HEK293T (cell line): ENCODE measurements around the gene KIAA1328.
"Not testable (repeated sequence)": the region's sequence is repeated elsewhere in the genome, so short reads cannot be mapped to it uniquely, and the experiment has no call there.

ENCODE experiments used
- CTCF ChIA-PET: fragments of 350-600 bp; formaldehyde crosslinking; extraction: SDS; loops from one replicate; lab custom pipeline; 2021; ENCODE audit warnings: antibody characterized with exemption, inconsistent platforms; lab: Yijun Ruan, JAX
- POLR2A ChIA-PET: fragments of 350-600 bp; formaldehyde crosslinking; extraction: SDS; loops from one replicate; lab custom pipeline; 2020; ENCODE audit warnings: antibody characterized with exemption, inconsistent platforms; lab: Yijun Ruan, JAX
- DNase-seq: peaks from one replicate; pipeline ENCODE4 v3.0.0; 2012; ENCODE audit warnings: mixed read lengths; ENCODE audit errors: extremely low spot score
- ARNT ChIP-seq: fragments of 450-650 bp; IDR thresholded peaks from 2 replicates; pipeline ENCODE4 v1.6.1; 2017; ENCODE audit warnings: mild to moderate bottlenecking
- BHLHE40 ChIP-seq: fragments of 450-650 bp; IDR thresholded peaks from 2 replicates; pipeline ENCODE4 v1.6.1; 2016; ENCODE audit warnings: mild to moderate bottlenecking, moderate library complexity, borderline replicate concordance
- CTBP1 ChIP-seq: fragments of 450-650 bp; IDR thresholded peaks from 2 replicates; pipeline ENCODE4 v1.6.1; 2016; ENCODE audit warnings: borderline replicate concordance
- ELF4 ChIP-seq: fragments of 450-650 bp; IDR thresholded peaks from 2 replicates; pipeline ENCODE4 v1.6.1; 2017; ENCODE audit warnings: antibody characterized with exemption
- FOXA1 ChIP-seq: fragments of 450-650 bp; IDR thresholded peaks from 2 replicates; pipeline ENCODE4 v1.6.1; 2016; ENCODE audit warnings: mild to moderate bottlenecking
- FOXK2 ChIP-seq: fragments of 450-650 bp; IDR thresholded peaks from 2 replicates; pipeline ENCODE4 v1.6.1; 2016; ENCODE audit warnings: mild to moderate bottlenecking
- FOXM1 ChIP-seq: fragments of 450-650 bp; IDR thresholded peaks from 2 replicates; pipeline ENCODE4 v1.6.1; 2017; ENCODE audit warnings: mild to moderate bottlenecking, borderline replicate concordance
- HDGF ChIP-seq: fragments of 450-650 bp; IDR thresholded peaks from 2 replicates; pipeline ENCODE4 v1.6.1; 2017; ENCODE audit warnings: antibody characterized with exemption, borderline replicate concordance
- L3MBTL2 ChIP-seq: fragments of 450-650 bp; conservative IDR thresholded peaks from 2 replicates; pipeline ENCODE4 v1.6.1; 2016; ENCODE audit warnings: mild to moderate bottlenecking
- LEF1 ChIP-seq: fragments of 450-650 bp; IDR thresholded peaks from 2 replicates; pipeline ENCODE4 v1.6.1; 2017; ENCODE audit warnings: mild to moderate bottlenecking, borderline replicate concordance
- NFRKB ChIP-seq: fragments of 450-650 bp; IDR thresholded peaks from 2 replicates; pipeline ENCODE4 v1.6.1; 2016; ENCODE audit warnings: mild to moderate bottlenecking, moderate library complexity
- SP1 ChIP-seq: fragments of 450-650 bp; IDR thresholded peaks from 2 replicates; pipeline ENCODE4 v1.6.1; 2017
- SUZ12 ChIP-seq: fragments of 450-650 bp; IDR thresholded peaks from 2 replicates; pipeline ENCODE4 v1.6.1; 2016; ENCODE audit warnings: mild to moderate bottlenecking
- TARDBP ChIP-seq: fragments of 450-650 bp; IDR thresholded peaks from 2 replicates; pipeline ENCODE4 v1.6.1; 2016
- ZNF384 ChIP-seq: fragments of 450-650 bp; IDR thresholded peaks from 2 replicates; pipeline ENCODE4 v1.6.1; 2016
- TF ChIP-seq, protein P1 (sequence below): fragments of 450-650 bp; IDR thresholded peaks from 2 replicates; pipeline ENCODE4 v1.6.1; 2016

The KIAA1328 gene

DNA sequence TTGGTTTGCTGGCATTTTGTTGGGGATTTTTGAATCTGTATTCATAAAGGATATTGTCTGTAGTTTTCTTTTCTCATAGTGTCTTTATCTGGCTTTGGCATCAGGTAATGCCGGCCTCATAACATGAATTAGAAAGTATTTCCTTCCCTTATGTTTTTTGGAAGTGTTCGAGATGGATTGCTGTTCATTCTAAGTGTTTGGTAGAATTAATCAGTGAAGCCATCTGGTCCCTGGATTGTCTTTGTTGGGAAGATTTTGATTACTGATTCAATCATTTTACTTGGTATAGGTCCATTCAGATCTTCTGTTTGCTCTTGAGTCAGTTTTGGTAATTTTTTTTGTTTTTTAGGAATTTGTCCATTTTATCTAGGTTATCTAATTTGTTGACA is 22.3 kb downstream of the KIAA1328 start:
- DNase-seq = no peak
- POLR2A ChIA-PET = no interaction called here
- CTCF ChIA-PET = no interaction called here
- no peak for TF ChIP-seq SUZ12
- no peak for TF ChIP-seq SP1
- no peak for TF ChIP-seq NFRKB
- no peak for TF ChIP-seq ZNF384
- TF ChIP-seq ELF4 = no peak
- TF ChIP-seq LEF1 = no peak
- TF ChIP-seq, protein P1, sequence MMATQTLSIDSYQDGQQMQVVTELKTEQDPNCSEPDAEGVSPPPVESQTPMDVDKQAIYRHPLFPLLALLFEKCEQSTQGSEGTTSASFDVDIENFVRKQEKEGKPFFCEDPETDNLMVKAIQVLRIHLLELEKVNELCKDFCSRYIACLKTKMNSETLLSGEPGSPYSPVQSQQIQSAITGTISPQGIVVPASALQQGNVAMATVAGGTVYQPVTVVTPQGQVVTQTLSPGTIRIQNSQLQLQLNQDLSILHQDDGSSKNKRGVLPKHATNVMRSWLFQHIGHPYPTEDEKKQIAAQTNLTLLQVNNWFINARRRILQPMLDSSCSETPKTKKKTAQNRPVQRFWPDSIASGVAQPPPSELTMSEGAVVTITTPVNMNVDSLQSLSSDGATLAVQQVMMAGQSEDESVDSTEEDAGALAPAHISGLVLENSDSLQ = no peak
- no peak for TF ChIP-seq CTBP1
- TF ChIP-seq FOXK2 = no peak
- TF ChIP-seq FOXM1 = no peak
- no peak for TF ChIP-seq L3MBTL2
- TF ChIP-seq FOXA1 = no peak

DNA sequence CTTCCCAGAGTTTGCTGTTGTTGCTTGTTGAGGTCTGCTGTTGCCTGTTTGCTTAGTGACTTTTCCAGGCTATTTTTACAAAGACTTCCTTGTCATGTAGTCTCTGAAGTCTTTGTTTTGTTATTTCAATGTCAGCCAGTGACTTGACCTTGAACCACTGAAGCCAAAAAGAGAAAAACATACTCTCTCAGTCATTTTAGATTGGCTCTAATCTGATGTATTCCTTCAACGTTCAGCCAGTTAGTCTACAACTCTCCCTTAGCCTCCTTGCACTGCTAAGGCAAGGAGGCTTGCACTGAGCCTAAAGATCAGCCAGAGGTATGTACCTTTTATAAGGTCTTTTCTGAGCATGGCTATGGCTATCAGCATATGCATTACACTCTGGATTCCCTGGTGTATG is 27.9 kb downstream of the KIAA1328 start:
- ChIA-PET POLR2A (no interaction called here), CTCF (no interaction called here)
- TF ChIP-seq ELF4 = no peak
- DNase-seq = no peak

DNA sequence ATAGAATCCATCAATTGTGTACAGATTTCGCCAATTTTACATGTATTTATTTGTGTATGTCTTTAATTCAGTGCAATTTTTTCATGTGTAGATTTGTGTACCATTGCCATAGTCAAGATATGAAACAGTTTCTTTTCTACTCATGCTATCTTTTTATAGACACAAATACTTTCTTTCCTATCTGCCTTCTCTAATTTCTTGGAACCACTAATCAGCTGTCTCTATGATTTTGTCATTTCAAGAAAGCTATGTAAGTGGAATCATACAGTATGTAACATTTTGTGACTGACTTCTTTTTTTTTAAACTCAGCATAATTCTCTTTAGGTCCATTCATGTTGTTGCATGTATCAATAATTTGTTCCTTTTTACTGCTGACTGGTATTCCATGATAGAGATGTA is 33.3 kb downstream of the KIAA1328 start:
- POLR2A ChIA-PET = no interaction called here
- TF ChIP-seq TARDBP = no peak
- TF ChIP-seq BHLHE40 = no peak
- no peak for TF ChIP-seq SUZ12
- TF ChIP-seq NFRKB = no peak
- no peak for DNase-seq
- CTCF ChIA-PET = interaction anchor here (0.6 kb wide), 1 partner anchor 460 kb away, joined by 3 read pairs; no protein-coding TSS in a partner anchor

DNA sequence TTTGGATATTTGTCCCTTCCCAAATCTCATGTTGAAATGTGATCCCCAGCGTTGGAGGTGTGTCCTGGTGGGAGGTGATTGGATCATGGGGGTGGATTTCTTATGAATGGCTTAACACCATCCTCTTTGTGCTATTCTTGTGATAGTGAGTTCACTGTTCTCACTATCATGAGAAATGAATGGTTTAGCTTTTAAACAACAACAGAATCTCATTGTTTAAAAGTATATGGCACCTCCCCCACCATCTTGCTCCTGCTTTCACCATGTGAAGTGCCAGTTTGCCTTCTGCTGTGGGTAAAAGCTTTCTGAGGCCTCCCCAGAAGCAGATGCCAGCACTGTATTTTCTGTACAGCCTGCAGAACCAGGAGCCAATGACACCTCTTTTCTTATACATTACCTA is 38.1 kb downstream of the KIAA1328 start:
- ChIA-PET CTCF (no interaction called here), POLR2A (no interaction called here)
- no peak for TF ChIP-seq FOXA1
- no peak for DNase-seq

DNA sequence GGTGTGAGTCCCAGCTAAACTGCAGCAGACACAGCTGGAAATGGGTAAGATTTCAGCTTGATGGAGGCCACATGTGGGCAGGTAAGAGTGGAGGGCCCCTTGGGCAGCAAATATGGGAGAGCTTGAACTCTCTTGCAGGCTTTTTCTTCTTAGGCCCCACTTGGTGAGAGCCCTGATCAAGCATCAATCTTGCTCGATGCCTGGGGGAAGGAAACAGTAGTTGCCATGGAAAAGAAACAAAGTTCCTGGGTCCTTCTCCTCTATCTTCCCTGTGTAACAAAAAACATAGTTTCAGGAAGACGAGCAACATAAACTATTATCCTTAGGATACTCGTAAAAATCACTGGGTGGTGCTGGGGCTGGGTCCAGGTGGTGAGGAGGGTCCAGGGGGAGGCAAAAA is 42.9 kb downstream of the KIAA1328 start:
- ChIA-PET CTCF (no interaction called here), POLR2A (interaction anchor here (1.0 kb wide), 1 partner anchor 43 kb away, joined by 3 read pairs; the partner anchor contains the start of genes KIAA1328 and TPGS2)
- DNase-seq = no peak
- TF ChIP-seq, protein P1 = no peak
- TF ChIP-seq SUZ12 (no peak), CTBP1 (no peak), ELF4 (no peak), FOXK2 (no peak), L3MBTL2 (no peak), HDGF (no peak), FOXA1 (no peak), FOXM1 (no peak), ARNT (no peak), LEF1 (no peak), SP1 (no peak), TARDBP (no peak), BHLHE40 (no peak), ZNF384 (no peak), NFRKB (no peak)

DNA sequence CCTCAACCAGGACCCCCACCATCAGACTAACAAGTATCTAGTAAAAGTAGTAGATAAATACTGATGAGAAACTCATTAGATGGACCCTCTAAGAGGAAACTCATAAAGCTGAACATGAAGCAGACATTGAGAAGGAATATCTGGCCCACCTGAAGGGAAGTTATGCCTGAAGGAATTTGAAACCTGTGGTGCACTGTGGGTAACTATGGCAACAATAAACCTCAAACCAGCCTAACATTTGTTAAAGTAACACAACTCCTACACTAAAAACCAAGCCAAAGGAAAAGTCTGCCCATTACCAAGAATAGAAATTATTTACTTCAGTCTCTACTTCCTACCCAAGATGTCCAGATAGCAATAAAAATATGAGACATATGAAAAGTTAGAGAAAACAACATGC is 43.4 kb downstream of the KIAA1328 start:
- TF ChIP-seq TARDBP (no peak), ZNF384 (no peak), HDGF (no peak), FOXK2 (no peak), FOXM1 (no peak), NFRKB (no peak), ARNT (no peak), ELF4 (no peak), FOXA1 (no peak), CTBP1 (no peak)
- TF ChIP-seq, protein P1 = no peak
- CTCF ChIA-PET = no interaction called here
- POLR2A ChIA-PET = no interaction called here
- DNase-seq = no peak

DNA sequence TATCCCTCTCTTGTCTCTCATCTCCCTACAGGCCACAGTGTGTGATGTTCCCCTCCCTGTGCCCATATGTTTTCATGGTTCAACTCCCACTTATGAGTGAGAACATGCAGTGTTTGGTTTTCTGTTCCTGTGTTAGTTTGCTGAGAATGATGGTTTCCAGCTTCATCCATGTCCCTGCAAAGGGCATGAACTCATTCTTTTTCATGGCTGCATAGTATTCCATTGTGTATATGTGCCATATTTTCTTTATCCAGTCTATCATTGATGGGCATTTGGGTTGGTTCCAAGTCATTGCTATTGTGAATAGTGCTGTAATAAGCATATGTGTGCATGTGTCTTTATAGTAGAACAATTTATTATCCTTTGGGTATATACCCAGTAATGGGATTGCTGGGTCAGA is 44.9 kb downstream of the KIAA1328 start:
- CTCF ChIA-PET, DNase-seq, POLR2A ChIA-PET: not testable (repeated sequence)

DNA sequence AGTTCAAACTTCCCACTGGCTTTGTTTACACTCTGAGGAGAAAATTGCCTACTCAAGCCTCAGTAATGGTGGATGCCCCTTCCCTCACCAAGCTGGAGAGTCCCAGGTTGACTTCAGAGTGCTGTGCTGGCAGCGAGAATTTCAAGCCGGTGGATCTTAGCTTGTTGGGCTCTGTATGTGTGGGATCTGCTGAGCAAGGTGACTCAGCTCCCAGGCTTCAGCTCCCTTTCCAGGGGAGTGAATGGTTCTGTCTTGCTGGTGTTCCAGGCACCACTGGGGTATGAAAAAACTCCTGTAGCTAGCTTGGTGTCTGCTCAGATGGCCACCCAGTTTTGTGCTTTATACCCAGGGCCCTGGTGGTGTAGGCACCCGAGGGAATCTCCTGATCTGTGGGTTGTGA is 50.9 kb downstream of the KIAA1328 start:
- POLR2A ChIA-PET, DNase-seq: not testable (repeated sequence)
- CTCF ChIA-PET = interaction anchor here (0.6 to 0.9 kb wide), 2 partner anchors 46 to 260 kb away, joined by 3 read pairs; no protein-coding TSS in a partner anchor
